Neural progenitor cell (in vitro differentiated cells): ENCODE data around the gene COL23A1. TPM values are rescaled to one million over a fixed set of nuclear protein-coding genes. Genes with fewer than 3 reads are reported as not detected.
A peak's percentile ranks its signal among the peaks of the same experiment; 100 is the strongest.

ENCODE experiments used
- DNase-seq: peaks from one replicate; pipeline ENCODE4 v3.0.0-alpha.2; 2016; ENCODE audit warnings: low spot score
- H2AFZ ChIP-seq: fragments of 200-600 bp; sonication (generic); replicated peaks from 2 replicates; pipeline ENCODE4 v1.6.1; 2016; ENCODE audit warnings: antibody characterized with exemption
- H3F3A ChIP-seq: fragments of 200-600 bp; sonication (generic); 2 replicates; pipeline ENCODE4 v1.6.1; 2016; ENCODE audit warnings: antibody characterized with exemption, low read depth
- H3K27ac ChIP-seq: fragments of 200-600 bp; sonication (generic); 2 replicates; pipeline ENCODE4 v1.5.1; 2016; ENCODE audit warnings: mild to moderate bottlenecking
- H3K27me3 ChIP-seq: fragments of 200-600 bp; sonication (generic); 2 replicates; pipeline ENCODE4 v1.6.1; 2016; ENCODE audit warnings: mild to moderate bottlenecking, moderate library complexity
- H3K36me3 ChIP-seq: fragments of 200-600 bp; sonication (generic); 2 replicates; pipeline ENCODE4 v1.5.1; 2016
- H3K4me1 ChIP-seq: fragments of 200-600 bp; sonication (generic); 2 replicates; pipeline ENCODE4 v1.6.1; 2016; ENCODE audit warnings: mixed run types
- H3K4me2 ChIP-seq: fragments of 200-600 bp; sonication (generic); 2 replicates; pipeline ENCODE4 v1.6.1; 2016
- H3K4me3 ChIP-seq: fragments of 200-600 bp; sonication (generic); 2 replicates; pipeline ENCODE4 v1.5.1; 2016
- H3K79me2 ChIP-seq: fragments of 200-600 bp; sonication (generic); 2 replicates; pipeline ENCODE4 v1.6.1; 2016; ENCODE audit warnings: low read depth
- H3K9ac ChIP-seq: fragments of 200-600 bp; sonication (generic); 2 replicates; pipeline ENCODE4 v1.6.1; 2016
- H3K9me3 ChIP-seq: fragments of 200-600 bp; sonication (generic); 2 replicates; pipeline ENCODE4 v1.5.1; 2016; ENCODE audit warnings: low read depth
- H4K20me1 ChIP-seq: fragments of 200-600 bp; sonication (generic); 2 replicates; pipeline ENCODE4 v1.6.1; 2016; ENCODE audit warnings: low read depth
- H3K27ac Mint-ChIP-seq: 3 replicates; pipeline ENCODE4 v1.8.0; 2021; ENCODE audit warnings: mixed read lengths
- H3K27me3 Mint-ChIP-seq: 2 replicates; pipeline ENCODE4 v1.8.0; 2022; ENCODE audit warnings: low read depth, mild to moderate bottlenecking, inconsistent platforms, moderate library complexity, mixed read lengths; ENCODE audit not compliant: insufficient read depth
- H3K36me3 Mint-ChIP-seq: 3 replicates; pipeline ENCODE4 v1.8.0; 2021; ENCODE audit warnings: mixed read lengths
- H3K4me1 Mint-ChIP-seq: 3 replicates; pipeline ENCODE4 v1.8.0; 2021; ENCODE audit warnings: mixed read lengths
- H3K4me3 Mint-ChIP-seq: 3 replicates; pipeline ENCODE4 v1.8.0; 2021; ENCODE audit warnings: mild to moderate bottlenecking, moderate library complexity, mixed read lengths
- H3K9me3 Mint-ChIP-seq: 3 replicates; pipeline ENCODE4 v1.8.0; 2020; ENCODE audit warnings: mixed read lengths
- CTCF ChIP-seq: fragments of 200-600 bp; sonication (generic); IDR thresholded peaks from 2 replicates; pipeline ENCODE4 v1.5.1; 2017; ENCODE audit warnings: antibody characterized with exemption, mild to moderate bottlenecking
- EZH2 ChIP-seq: fragments of 200-600 bp; sonication (generic); IDR thresholded peaks from 2 replicates; pipeline ENCODE4 v1.6.1; 2017; ENCODE audit warnings: antibody characterized with exemption, mild to moderate bottlenecking, moderate library complexity
- EZH2phosphoT487 ChIP-seq: fragments of 200-600 bp; sonication (generic); IDR thresholded peaks from 2 replicates; pipeline ENCODE4 v1.6.1; 2017; ENCODE audit warnings: antibody characterized with exemption
- total RNA-seq: library from RNA; depleted of rRNA; stranded (reverse); fragments of >200 nt; gene quantifications from 2 replicates; pipeline ENCODE4 v1.2.3, GENCODE V29; 2015; ENCODE audit warnings: low replicate concordance

The COL23A1 gene
- total RNA-seq, 1 donor from 2014 or later = not detected

- Mint-ChIP-seq H3K36me3 (no peaks in the 10 kb centered on the region), H3K4me1 (peaks cover 7% of the 10 kb centered on the region), H3K27ac (no peak overlapping the region), H3K4me3 (no peak overlapping the region), H3K9me3 (peaks cover 7% of the 10 kb centered on the region), H3K27me3 (peaks cover 9% of the 10 kb centered on the region)
- H2AFZ ChIP-seq = no peak overlapping the region
- no peaks in the 10 kb centered on the region for H3F3A ChIP-seq
- TF ChIP-seq CTCF (no peak), EZH2phosphoT487 (no peak), EZH2 (no peak)
- H3K79me2 ChIP-seq = no peaks in the 10 kb centered on the region
- no peaks in the 10 kb centered on the region for H3K36me3 ChIP-seq
- H3K4me1 ChIP-seq = peaks cover 2% of the 10 kb centered on the region
- no peaks in the 10 kb centered on the region for H4K20me1 ChIP-seq
- no peak for DNase-seq
- H3K4me2 ChIP-seq = no peak overlapping the region
- H3K9me3 ChIP-seq = no peaks in the 10 kb centered on the region
- H3K27me3 ChIP-seq = no peaks in the 10 kb centered on the region
- no peak overlapping the region for H3K9ac ChIP-seq
- no peak overlapping the region for H3K4me3 ChIP-seq
- H3K27ac ChIP-seq = no peak overlapping the region
These were observed 319.0 kb downstream of the COL23A1 start for GRCh38 chr5:178271231-178271630.

- TF ChIP-seq EZH2phosphoT487 (no peak), EZH2 (no peak), CTCF (no peak)
- Mint-ChIP-seq H3K4me3 (peak overlapping the region; percentile 2), H3K36me3 (no peaks in the 10 kb centered on the region), H3K9me3 (no peaks in the 10 kb centered on the region), H3K4me1 (peaks cover 8% of the 10 kb centered on the region), H3K27me3 (peaks cover 9% of the 10 kb centered on the region), H3K27ac (no peak overlapping the region)
- Histone ChIP-seq H3K79me2 (no peaks in the 10 kb centered on the region), H3K4me1 (peaks cover 2% of the 10 kb centered on the region), H3K4me3 (no peak overlapping the region), H4K20me1 (no peaks in the 10 kb centered on the region), H3K36me3 (no peaks in the 10 kb centered on the region), H3F3A (no peaks in the 10 kb centered on the region), H3K27me3 (no peaks in the 10 kb centered on the region), H3K9me3 (no peaks in the 10 kb centered on the region), H3K9ac (no peak overlapping the region), H2AFZ (no peak overlapping the region), H3K27ac (no peak overlapping the region), H3K4me2 (no peak overlapping the region)
- no peak for DNase-seq
These were observed 320.7 kb downstream of the COL23A1 start for GRCh38 chr5:178269499-178269898.

GRCh38 chr5:178267876-178268275 lies 322.3 kb downstream of the COL23A1 start:
- Mint-ChIP-seq H3K4me3 (no peak overlapping the region), H3K9me3 (no peaks in the 10 kb centered on the region), H3K36me3 (no peaks in the 10 kb centered on the region), H3K27ac (no peak overlapping the region), H3K4me1 (peaks cover 5% of the 10 kb centered on the region), H3K27me3 (peaks cover 9% of the 10 kb centered on the region)
- Histone ChIP-seq H3K4me1 (peaks cover 2% of the 10 kb centered on the region), H3K36me3 (no peaks in the 10 kb centered on the region), H3K9ac (no peak overlapping the region), H3F3A (no peaks in the 10 kb centered on the region), H4K20me1 (no peaks in the 10 kb centered on the region), H3K27me3 (no peaks in the 10 kb centered on the region), H3K4me3 (no peak overlapping the region), H3K79me2 (no peaks in the 10 kb centered on the region), H3K27ac (no peak overlapping the region), H3K4me2 (no peak overlapping the region), H3K9me3 (no peaks in the 10 kb centered on the region), H2AFZ (no peak overlapping the region)
- TF ChIP-seq EZH2phosphoT487 (no peak), EZH2 (no peak)
- no peak for DNase-seq

- Histone ChIP-seq H3K4me1 (peaks cover 2% of the 10 kb centered on the region), H3K27me3 (no peaks in the 10 kb centered on the region), H3K9me3 (no peaks in the 10 kb centered on the region), H3K9ac (no peak overlapping the region), H4K20me1 (no peaks in the 10 kb centered on the region), H3K36me3 (no peaks in the 10 kb centered on the region), H3K4me2 (no peak overlapping the region), H3F3A (no peaks in the 10 kb centered on the region), H3K79me2 (no peaks in the 10 kb centered on the region), H2AFZ (no peak overlapping the region), H3K27ac (no peak overlapping the region), H3K4me3 (no peak overlapping the region)
- H3K27ac Mint-ChIP-seq = peak overlapping the region; percentile 50
- TF ChIP-seq CTCF (no peak), EZH2 (no peak), EZH2phosphoT487 (no peak)
- no peaks in the 10 kb centered on the region for H3K36me3 Mint-ChIP-seq
- no peak overlapping the region for H3K4me3 Mint-ChIP-seq
- no peak for DNase-seq
- peaks cover 9% of the 10 kb centered on the region for H3K27me3 Mint-ChIP-seq
- H3K9me3 Mint-ChIP-seq = no peaks in the 10 kb centered on the region
- peaks cover 5% of the 10 kb centered on the region for H3K4me1 Mint-ChIP-seq
These were observed 322.9 kb downstream of the COL23A1 start for GRCh38 chr5:178267245-178267644.
